Lung (tissue), 12 donors: Measurements from ENCODE around the gene FAM219A. TPM values are rescaled to one million over a fixed set of nuclear protein-coding genes. Genes with fewer than 3 reads are reported as not detected.
"Not testable (repeated sequence)": the region's sequence is repeated elsewhere in the genome, so short reads cannot be mapped to it uniquely, and the experiment has no call there.

Experiments used
- ATAC-seq: fragments of 200-7000 bp; cut with Tn5 transposase; one replicate; pipeline ENCODE4 v1.9.1; 2020; ENCODE audit warnings: moderate number of reproducible peaks; ENCODE audit not compliant: insufficient read depth, low FRiP score
- DNase-seq, 3 donors: peaks; one replicate each; pipeline ENCODE4 v3.0.0-alpha.2; 2013 to 2017
- H3K27ac ChIP-seq, 2 donors: one replicate each; pipeline ENCODE4 v1.5.1; 2013; ENCODE audit warnings: mild to moderate bottlenecking in 2 of 2, moderate library complexity in 2 of 2, control low read depth in 1 of 2, inconsistent platforms in 1 of 2, low read depth in 1 of 2, low read length in 1 of 2
- H3K27me3 ChIP-seq, 3 donors: one replicate each; pipeline ENCODE4 v1.5.1; 2013; ENCODE audit warnings: low read length in 2 of 3; ENCODE audit not compliant: control insufficient read depth in 3 of 3, insufficient read depth in 3 of 3
- H3K36me3 ChIP-seq, 4 donors: one replicate each; pipeline ENCODE4 v1.5.1; 2013; ENCODE audit warnings: low read length in 4 of 4, mild to moderate bottlenecking in 1 of 4, moderate library complexity in 1 of 4; ENCODE audit not compliant: control insufficient read depth in 4 of 4, insufficient read depth in 4 of 4
- H3K4me1 ChIP-seq, 5 donors: one replicate each; pipeline ENCODE4 v1.5.1; 2013; ENCODE audit warnings: low read length in 5 of 5, mild to moderate bottlenecking in 2 of 5, moderate library complexity in 1 of 5; ENCODE audit not compliant: control insufficient read depth in 5 of 5, insufficient read depth in 5 of 5
- H3K4me3 ChIP-seq: one replicate; pipeline ENCODE4 v1.5.1; 2013; ENCODE audit warnings: mild to moderate bottlenecking, control low read depth, moderate library complexity
- H3K9ac ChIP-seq, 2 donors: one replicate each; pipeline ENCODE4 v1.5.1; 2013; ENCODE audit warnings: low read length in 2 of 2, control low read depth in 1 of 2; ENCODE audit not compliant: insufficient read depth in 1 of 2
- H3K9me3 ChIP-seq, 4 donors: one replicate each; pipeline ENCODE4 v1.5.1; 2013; ENCODE audit warnings: low read length in 3 of 4, mild to moderate bottlenecking in 1 of 4, moderate library complexity in 1 of 4; ENCODE audit not compliant: control insufficient read depth in 4 of 4, insufficient read depth in 3 of 4
- WGBS, 2 donors: extraction: QIAGEN DNeasy Blood & Tissue Kit; methylation state at CpG; one replicate each; pipeline ENCODE4 v1.1.7; 2013; 5-methylcytosine and 5-hydroxymethylcytosine counted together
- polyA plus RNA-seq, 2 donors: library from polyadenylated mRNA; stranded (reverse); fragments of 200-250 nt; gene quantifications; one replicate each; pipeline ENCODE4 v1.2.1, GENCODE V29; 2013
- total RNA-seq, 2 donors: library from RNA; depleted of rRNA in 1 of 2; stranded (reverse); fragments of >200 nt in 1 of 2; gene quantifications; one replicate each; pipeline ENCODE4 v1.2.1, GENCODE V29; 2014 to 2021
- TF ChIP-seq, protein P1 (sequence below): IDR thresholded peaks from 2 replicates; pipeline ENCODE4 v1.5.1; 2012; ENCODE audit warnings: mild to moderate bottlenecking; ENCODE audit errors: control extremely low read depth, extremely low read depth
- donor health status: control.
- donor health status: control.
- donor health status: Bipolar disorder and iron deficiency.
- donor health status: healthy.
- donor health status: DM: yes; HTN: yes; CAD: no.

The FAM219A gene
- total and polyA plus RNA-seq, 4 donors, result 8.5 to 28.3 (median 13.3) TPM

GRCh38 chr9:34485822-34486221 lies 27.5 kb upstream of the FAM219A start:
- H3K9ac ChIP-seq, result no peak overlapping the region
- H3K36me3 ChIP-seq, result no peaks in the 10 kb centered on the region
- no peak overlapping the region for H3K4me3 ChIP-seq
- peaks cover 0 to 2% (median 0%) of the 10 kb centered on the region in 4 donors for H3K9me3 ChIP-seq
- TF ChIP-seq, protein P1, sequence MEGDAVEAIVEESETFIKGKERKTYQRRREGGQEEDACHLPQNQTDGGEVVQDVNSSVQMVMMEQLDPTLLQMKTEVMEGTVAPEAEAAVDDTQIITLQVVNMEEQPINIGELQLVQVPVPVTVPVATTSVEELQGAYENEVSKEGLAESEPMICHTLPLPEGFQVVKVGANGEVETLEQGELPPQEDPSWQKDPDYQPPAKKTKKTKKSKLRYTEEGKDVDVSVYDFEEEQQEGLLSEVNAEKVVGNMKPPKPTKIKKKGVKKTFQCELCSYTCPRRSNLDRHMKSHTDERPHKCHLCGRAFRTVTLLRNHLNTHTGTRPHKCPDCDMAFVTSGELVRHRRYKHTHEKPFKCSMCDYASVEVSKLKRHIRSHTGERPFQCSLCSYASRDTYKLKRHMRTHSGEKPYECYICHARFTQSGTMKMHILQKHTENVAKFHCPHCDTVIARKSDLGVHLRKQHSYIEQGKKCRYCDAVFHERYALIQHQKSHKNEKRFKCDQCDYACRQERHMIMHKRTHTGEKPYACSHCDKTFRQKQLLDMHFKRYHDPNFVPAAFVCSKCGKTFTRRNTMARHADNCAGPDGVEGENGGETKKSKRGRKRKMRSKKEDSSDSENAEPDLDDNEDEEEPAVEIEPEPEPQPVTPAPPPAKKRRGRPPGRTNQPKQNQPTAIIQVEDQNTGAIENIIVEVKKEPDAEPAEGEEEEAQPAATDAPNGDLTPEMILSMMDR, result no peak
- 81 to 82% methylated on average over 6 of the region's 6 CpGs for WGBS, 2 donors
- peaks cover 0 to 3% (median 0%) of the 10 kb centered on the region in 3 donors for H3K27me3 ChIP-seq
- no peak for DNase-seq
- ATAC-seq, result no peak
- no peaks in the 10 kb centered on the region for H3K4me1 ChIP-seq
- no peak overlapping the region for H3K27ac ChIP-seq

- ATAC-seq, result no peak
These were observed 26.3 kb upstream of the FAM219A start for GRCh38 chr9:34484678-34485077.

DNA sequence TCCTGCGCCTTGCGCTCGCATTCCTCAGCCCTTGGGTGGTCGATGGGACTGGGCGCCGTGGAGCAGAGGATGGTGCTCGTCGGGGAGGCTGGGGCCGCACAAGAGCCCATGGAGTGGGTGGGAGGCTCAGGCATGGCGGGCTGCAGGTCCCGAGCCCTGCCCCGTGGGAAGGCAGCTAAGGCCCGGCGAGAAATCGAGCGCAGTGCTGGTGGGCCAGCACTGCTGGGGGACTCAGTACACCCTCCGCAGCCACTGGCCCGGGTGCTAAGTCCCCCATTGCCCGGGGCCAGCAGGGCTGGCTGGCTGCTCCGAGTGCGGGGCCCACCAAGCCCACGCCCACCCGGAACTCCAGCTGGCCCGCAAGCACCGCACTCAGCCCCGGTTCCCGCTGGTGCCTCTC lies 24.4 kb upstream of the FAM219A start:
- H3K9me3 ChIP-seq, H3K4me1 ChIP-seq, H3K9ac ChIP-seq, DNase-seq, H3K27me3 ChIP-seq, H3K27ac ChIP-seq, ATAC-seq, H3K36me3 ChIP-seq, H3K4me3 ChIP-seq: not testable (repeated sequence)
- 94 to 96% methylated on average over 18 to 24 of the region's 27 CpGs for WGBS, 2 donors

More at GRCh38 chr9:34484678-34485077, 26.3 kb upstream of the FAM219A start:
- H3K27me3 ChIP-seq, result peaks cover 0 to 3% (median 0%) of the 10 kb centered on the region in 3 donors
- no peak overlapping the region for H3K4me3 ChIP-seq
- no peak overlapping the region for H3K27ac ChIP-seq
- TF ChIP-seq, protein P1, result no peak
- H3K4me1 ChIP-seq, result no peaks in the 10 kb centered on the region
- no peak for DNase-seq
- H3K9ac ChIP-seq, result no peak overlapping the region
- H3K36me3 ChIP-seq, result no peaks in the 10 kb centered on the region
- H3K9me3 ChIP-seq, result peaks cover 0 to 2% (median 0%) of the 10 kb centered on the region in 4 donors

- H3K9me3 ChIP-seq, H3K36me3 ChIP-seq, ATAC-seq, H3K27me3 ChIP-seq, H3K9ac ChIP-seq, DNase-seq, H3K4me3 ChIP-seq, H3K27ac ChIP-seq, H3K4me1 ChIP-seq: not testable (repeated sequence)
- 64 to 73% methylated on average over 13 of the region's 13 CpGs for WGBS, 2 donors
These were observed 23.2 kb upstream of the FAM219A start for GRCh38 chr9:34481620-34482019.
